ENCODE data around the gene SLC8A1. TPM values are rescaled to one million over a fixed set of nuclear protein-coding genes. Genes with fewer than 3 reads are reported as not detected.

The SLC8A1 gene
- 1.6 and 1.7 TPM in 2 replicates for total RNA-seq (2022)
- percentile 28 among the genes with signal in this experiment for Bru-seq, nascent RNA
- BruChase-seq, experiment 1, labeled RNA remaining after a 6-hour chase = percentile 26 among the genes with signal in this experiment
- BruChase-seq, experiment 2, labeled RNA remaining after a 2-hour chase = percentile 30 among the genes with signal in this experiment
- long read RNA-seq, partial matches to known transcripts = 0 of 3 reads
- long read RNA-seq, other reads (novel, unspliced or antisense) = 3 of 3 reads

DNA sequence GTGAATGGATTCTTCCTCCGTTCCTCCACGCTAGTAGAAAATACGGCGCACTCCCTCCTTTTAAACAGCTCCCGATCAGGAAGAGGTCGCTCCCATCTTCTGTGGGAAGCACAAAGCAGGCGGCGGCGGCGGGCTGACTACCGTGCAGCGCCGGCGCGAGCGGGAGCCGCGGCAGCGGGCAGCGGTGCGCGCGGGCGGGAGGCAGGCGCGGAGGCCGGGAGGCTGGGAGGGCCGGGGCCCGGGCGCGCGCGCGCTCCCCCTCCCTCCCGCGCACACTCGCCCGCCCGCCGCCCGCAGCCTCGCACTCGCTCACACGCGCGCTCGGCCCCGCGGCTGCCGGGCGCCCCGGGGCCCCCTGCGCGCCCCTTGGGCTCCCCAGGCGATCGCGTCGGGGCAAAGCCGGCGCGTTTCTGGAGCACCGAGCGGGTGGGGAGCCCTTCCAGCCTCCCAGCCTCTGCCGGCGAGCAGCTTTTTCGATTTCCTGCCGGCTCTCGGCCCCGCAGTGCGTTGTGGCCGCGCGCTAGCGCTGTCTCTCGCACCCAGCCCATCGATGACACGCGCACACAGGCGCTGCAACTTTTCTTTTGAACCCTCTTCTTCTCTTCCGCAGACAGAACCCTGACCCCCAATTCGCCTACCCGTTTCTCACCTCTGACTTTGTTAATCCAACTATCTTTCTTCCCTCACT, at the start of gene SLC8A1:
Gene SLC8A1 (minus strand): TSS at position 173 of the 688 bp plus-strand sequence.
- no peaks in the 10 kb centered on the region for H3K9me3 Mint-ChIP-seq (ENCODE audit: unreplicated experiment)
- TF ChIP-seq, protein P1, sequence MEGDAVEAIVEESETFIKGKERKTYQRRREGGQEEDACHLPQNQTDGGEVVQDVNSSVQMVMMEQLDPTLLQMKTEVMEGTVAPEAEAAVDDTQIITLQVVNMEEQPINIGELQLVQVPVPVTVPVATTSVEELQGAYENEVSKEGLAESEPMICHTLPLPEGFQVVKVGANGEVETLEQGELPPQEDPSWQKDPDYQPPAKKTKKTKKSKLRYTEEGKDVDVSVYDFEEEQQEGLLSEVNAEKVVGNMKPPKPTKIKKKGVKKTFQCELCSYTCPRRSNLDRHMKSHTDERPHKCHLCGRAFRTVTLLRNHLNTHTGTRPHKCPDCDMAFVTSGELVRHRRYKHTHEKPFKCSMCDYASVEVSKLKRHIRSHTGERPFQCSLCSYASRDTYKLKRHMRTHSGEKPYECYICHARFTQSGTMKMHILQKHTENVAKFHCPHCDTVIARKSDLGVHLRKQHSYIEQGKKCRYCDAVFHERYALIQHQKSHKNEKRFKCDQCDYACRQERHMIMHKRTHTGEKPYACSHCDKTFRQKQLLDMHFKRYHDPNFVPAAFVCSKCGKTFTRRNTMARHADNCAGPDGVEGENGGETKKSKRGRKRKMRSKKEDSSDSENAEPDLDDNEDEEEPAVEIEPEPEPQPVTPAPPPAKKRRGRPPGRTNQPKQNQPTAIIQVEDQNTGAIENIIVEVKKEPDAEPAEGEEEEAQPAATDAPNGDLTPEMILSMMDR (IDR thresholded peaks at IDR 0.05; ENCODE audit: unreplicated experiment) = no peak
- peaks cover 17% of the 10 kb centered on the region for H3K4me1 Mint-ChIP-seq (ENCODE audit: insufficient read depth, unreplicated experiment)
- intact Hi-C loops (cut with micrococcal nuclease) = loop anchor here (1.0 to 2.0 kb wide), 2 partner anchors 102 to 207 kb away; no protein-coding TSS in a partner anchor
- DNase-seq (ENCODE audit: unreplicated experiment) = no peak
- peak within 1 kb of the TSS; percentile 72 for H3K4me3 Mint-ChIP-seq (ENCODE audit: unreplicated experiment)
- H3K27me3 Mint-ChIP-seq (ENCODE audit: insufficient read depth, unreplicated experiment) = no peaks in the 10 kb centered on the region
- no TSS peak for BruUV-seq (replicated peaks)
- no peak within 1 kb of the TSS for H3K27ac Mint-ChIP-seq (ENCODE audit: low read depth, unreplicated experiment)
- ChIA-PET POLR2A (interaction anchor here (0.6 to 1.2 kb wide), 2 partner anchors 47 to 72 kb away, joined by 3 to 4 read pairs; no protein-coding TSS in a partner anchor), CTCF (interaction anchor here (0.7 kb wide), 3 partner anchors 36 to 177 kb away, joined by 3 to 6 read pairs (median 4); no protein-coding TSS in a partner anchor)
- no peaks in the 10 kb centered on the region for H3K36me3 Mint-ChIP-seq (ENCODE audit: insufficient read depth, unreplicated experiment)

DNA sequence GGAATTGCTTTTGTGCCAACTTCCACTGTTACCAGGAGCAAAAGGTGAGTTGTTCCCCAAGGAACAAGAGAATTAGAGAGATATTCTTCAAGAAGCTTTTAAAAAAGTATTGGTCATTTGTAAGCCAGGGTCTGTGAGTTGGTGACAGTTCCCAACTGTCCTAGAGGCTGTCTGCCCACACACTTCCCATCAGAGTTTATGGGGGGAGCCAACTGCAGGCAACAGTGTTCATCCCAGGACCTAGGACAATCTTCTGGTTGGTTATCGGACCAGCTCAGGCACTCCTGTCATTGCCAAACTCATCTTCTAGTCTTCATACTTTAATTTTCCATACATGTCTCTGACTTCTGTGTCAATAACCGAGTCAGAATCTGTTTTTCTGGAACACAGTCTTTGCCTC, 47.5 kb upstream of the SLC8A1 start:
- H3K9me3 Mint-ChIP-seq (ENCODE audit: unreplicated experiment) = no peaks in the 10 kb centered on the region
- TF ChIP-seq, protein P1 (IDR thresholded peaks at IDR 0.05; ENCODE audit: unreplicated experiment) = no peak
- H3K36me3 Mint-ChIP-seq (ENCODE audit: insufficient read depth, unreplicated experiment) = no peaks in the 10 kb centered on the region
- intact Hi-C loops (cut with micrococcal nuclease) = no loop called here
- CTCF ChIA-PET = interaction anchor here (0.5 to 1.3 kb wide), 5 partner anchors 13 to 1362 kb away, joined by 3 to 5 read pairs (median 3); no protein-coding TSS in a partner anchor
- POLR2A ChIA-PET = no interaction called here
- BruUV-seq (replicated peaks) = no TSS peak
- no peak for DNase-seq (ENCODE audit: unreplicated experiment)
- no peak overlapping the region for H3K4me3 Mint-ChIP-seq (ENCODE audit: unreplicated experiment)
- no peaks in the 10 kb centered on the region for H3K4me1 Mint-ChIP-seq (ENCODE audit: insufficient read depth, unreplicated experiment)
- H3K27me3 Mint-ChIP-seq (ENCODE audit: insufficient read depth, unreplicated experiment) = no peaks in the 10 kb centered on the region
- no peak overlapping the region for H3K27ac Mint-ChIP-seq (ENCODE audit: low read depth, unreplicated experiment)

DNA sequence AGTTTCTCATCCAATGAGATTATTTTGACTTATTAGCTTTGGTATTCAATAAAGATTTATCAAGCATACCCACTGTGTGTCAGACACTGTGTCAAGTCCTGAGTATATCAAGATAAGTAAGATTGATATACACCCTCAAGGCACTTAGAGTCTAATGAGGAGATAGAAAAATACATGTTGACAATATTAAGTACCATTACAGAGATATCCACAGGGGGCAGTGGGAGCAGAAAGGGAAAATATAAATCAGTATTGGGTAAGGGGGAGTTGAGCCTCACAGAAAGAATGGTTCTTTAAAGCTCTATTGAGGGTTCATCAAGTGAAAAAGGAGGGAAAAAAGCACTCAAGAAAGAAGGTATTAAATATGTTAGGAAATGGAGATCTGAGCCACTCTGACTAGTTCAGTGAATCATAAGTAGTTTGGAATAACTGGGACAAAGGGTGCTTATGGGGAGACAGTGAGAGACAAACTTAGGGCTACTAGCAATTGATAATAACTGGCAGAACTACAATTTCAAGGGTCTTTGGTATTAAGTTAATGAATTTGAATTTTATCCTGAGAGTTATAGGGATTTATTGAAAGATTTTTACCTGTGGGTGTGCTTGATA, 45.5 kb upstream of the SLC8A1 start:
- intact Hi-C loops (cut with micrococcal nuclease) = no loop called here
- DNase-seq (ENCODE audit: unreplicated experiment) = no peak
- H3K9me3 Mint-ChIP-seq (ENCODE audit: unreplicated experiment) = no peaks in the 10 kb centered on the region
- no peaks in the 10 kb centered on the region for H3K4me1 Mint-ChIP-seq (ENCODE audit: insufficient read depth, unreplicated experiment)
- no TSS peak for BruUV-seq (replicated peaks)
- ChIA-PET POLR2A (no interaction called here), CTCF (interaction anchor here (0.6 to 1.3 kb wide), 2 partner anchors 8 to 178 kb away, joined by 3 read pairs; no protein-coding TSS in a partner anchor)
- H3K27me3 Mint-ChIP-seq (ENCODE audit: insufficient read depth, unreplicated experiment) = no peaks in the 10 kb centered on the region
- H3K27ac Mint-ChIP-seq (ENCODE audit: low read depth, unreplicated experiment) = no peak overlapping the region
- no peaks in the 10 kb centered on the region for H3K36me3 Mint-ChIP-seq (ENCODE audit: insufficient read depth, unreplicated experiment)
- H3K4me3 Mint-ChIP-seq (ENCODE audit: unreplicated experiment) = no peak overlapping the region
- TF ChIP-seq, protein P1 (IDR thresholded peaks at IDR 0.05; ENCODE audit: unreplicated experiment) = no peak

DNA sequence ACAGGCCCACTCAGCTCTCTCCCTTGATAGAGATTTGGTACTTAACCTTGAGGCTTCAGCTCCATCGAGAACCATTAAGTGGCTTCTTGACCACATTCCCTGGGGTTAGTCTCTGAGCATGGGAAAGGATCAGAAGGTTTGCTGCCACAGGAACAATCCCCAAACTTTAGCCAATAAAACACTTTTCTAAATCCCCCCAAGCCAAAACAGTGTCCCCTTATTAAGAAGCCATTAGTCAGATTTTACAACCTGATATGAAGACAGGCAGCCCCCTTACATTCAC, 37.7 kb upstream of the SLC8A1 start:
- Mint-ChIP-seq H3K4me3 (ENCODE audit: unreplicated experiment) (peak overlapping the region; percentile 83), H3K36me3 (ENCODE audit: insufficient read depth, unreplicated experiment) (no peaks in the 10 kb centered on the region), H3K27me3 (ENCODE audit: insufficient read depth, unreplicated experiment) (no peaks in the 10 kb centered on the region), H3K9me3 (ENCODE audit: unreplicated experiment) (no peaks in the 10 kb centered on the region), H3K4me1 (ENCODE audit: insufficient read depth, unreplicated experiment) (peaks cover 19% of the 10 kb centered on the region), H3K27ac (ENCODE audit: low read depth, unreplicated experiment) (peak overlapping the region; percentile 84)
- ChIA-PET POLR2A (no interaction called here), CTCF (interaction anchor here (0.6 to 1.8 kb wide), 2 partner anchors 41 to 66 kb away, joined by 3 to 9 read pairs; no protein-coding TSS in a partner anchor)
- no peak for DNase-seq (ENCODE audit: unreplicated experiment)
- no TSS peak for BruUV-seq (replicated peaks)
- TF ChIP-seq, protein P1 (IDR thresholded peaks at IDR 0.05; ENCODE audit: unreplicated experiment) = no peak
- intact Hi-C loops (cut with micrococcal nuclease) = loop anchor here (2.0 to 5.0 kb wide), 2 partner anchors 247 to 1293 kb away; no protein-coding TSS in a partner anchor
